ENCODE results near the gene LRBA. TPM values are rescaled to one million over a fixed set of nuclear protein-coding genes. Genes with fewer than 3 reads are reported as not detected.

The LRBA gene
- total and polyA plus RNA-seq, 2 donors (not counting 3 experiments of a cell fraction or from before 2014, with no cell fraction given) = 18.0 to 35.1 TPM

GRCh38 chr4:150297861-150298474 lies 717.1 kb downstream of the LRBA start:
- no peak overlapping the region for H3K9ac ChIP-seq (replicated peaks; ENCODE audit: extremely low read depth, insufficient read depth, low read length)
- intact Hi-C loops (cut with micrococcal nuclease) = loop anchor here (1.0 to 2.0 kb wide), 5 partner anchors 296 to 749 kb away; no protein-coding TSS in a partner anchor
- no peaks in the 10 kb centered on the region for H3K79me2 ChIP-seq (ENCODE audit: control insufficient read depth, insufficient read depth, low read length)
- no peak overlapping the region for H3K27ac ChIP-seq (ENCODE audit: insufficient read depth, low read depth, low read length)
- ChIA-PET POLR2A (no interaction called here), CTCF (interaction anchor here (0.6 to 9.1 kb wide), 42 partner anchors 8 to 1120 kb away, joined by 3 to 212 read pairs (median 4); no protein-coding TSS in a partner anchor)
- no peak overlapping the region for H2AFZ ChIP-seq (ENCODE audit: low read depth, low read length)
- no peaks in the 10 kb centered on the region for H4K20me1 ChIP-seq (replicated peaks; ENCODE audit: control insufficient read depth, extremely low read depth, insufficient read depth, low read length)
- no peak overlapping the region for H3K4me3 ChIP-seq (replicated peaks in 1 of 3; ENCODE audit: insufficient read depth in 1 of 3, low read depth in 1 of 3, low read length in 3 of 3)
- no peak overlapping the region for H3K4me2 ChIP-seq (ENCODE audit: insufficient read depth, low read length)
- dilution Hi-C loops (cut with MboI; ENCODE audit: extremely low pct_ligation_motif_present, low sequenced_read_pairs) = no loop called here
- DNase-seq (ENCODE audit: low read depth, low spot score) (peak; percentile 79), FAIRE-seq (no peak)
- H3K9me3 ChIP-seq (replicated peaks; ENCODE audit: control insufficient read depth, insufficient read depth, low read length) = no peaks in the 10 kb centered on the region
- peaks cover 12% of the 10 kb centered on the region for H3K4me1 ChIP-seq (ENCODE audit: control insufficient read depth, extremely low read depth, insufficient read depth, low read length)
- H3K27me3 ChIP-seq (ENCODE audit: control insufficient read depth in 2 of 2, insufficient read depth in 2 of 2, low read length in 2 of 2) = no peaks in the 10 kb centered on the region
- H3K9me1 ChIP-seq (replicated peaks; ENCODE audit: control insufficient read depth, extremely low read depth, insufficient read depth, low read length) = no peaks in the 10 kb centered on the region
- H3K36me3 ChIP-seq (ENCODE audit: control insufficient read depth in 2 of 2, extremely low read depth in 1 of 2, insufficient read depth in 2 of 2, low read length in 2 of 2) = no peaks in the 10 kb centered on the region
- BruUV-seq (replicated peaks) = no TSS peak
- no peak for TF ChIP-seq POLR2AphosphoS5 (IDR thresholded peaks at IDR 0.05; ENCODE audit: insufficient read depth, low read depth, low read length)
- peak; percentile 29 to 35 for TF ChIP-seq CTCF (IDR thresholded peaks at IDR 0.05; ENCODE audit: extremely low read depth in 1 of 2, insufficient read depth in 1 of 2, low read depth in 1 of 2, low read length in 2 of 2)

GRCh38 chr4:150289881-150290280 lies 725.2 kb downstream of the LRBA start:
- H3K9ac ChIP-seq (replicated peaks; ENCODE audit: extremely low read depth, insufficient read depth, low read length) = no peak overlapping the region
- no peak for DNase-seq (ENCODE audit: low read depth, low spot score)
- BruUV-seq (replicated peaks) = no TSS peak
- no peaks in the 10 kb centered on the region for H3K27me3 ChIP-seq (ENCODE audit: control insufficient read depth in 2 of 2, insufficient read depth in 2 of 2, low read length in 2 of 2)
- H4K20me1 ChIP-seq (replicated peaks; ENCODE audit: control insufficient read depth, extremely low read depth, insufficient read depth, low read length) = no peaks in the 10 kb centered on the region
- intact Hi-C loops (cut with micrococcal nuclease) = no loop called here
- H3K9me3 ChIP-seq (replicated peaks; ENCODE audit: control insufficient read depth, insufficient read depth, low read length) = no peaks in the 10 kb centered on the region
- POLR2A ChIA-PET = no interaction called here
- no peaks in the 10 kb centered on the region for H3K9me1 ChIP-seq (replicated peaks; ENCODE audit: control insufficient read depth, extremely low read depth, insufficient read depth, low read length)
- no peak overlapping the region for H3K4me2 ChIP-seq (ENCODE audit: insufficient read depth, low read length)
- dilution Hi-C loops (cut with MboI; ENCODE audit: extremely low pct_ligation_motif_present, low sequenced_read_pairs) = no loop called here
- no peak for TF ChIP-seq GATA2 (IDR thresholded peaks at IDR 0.05; ENCODE audit: insufficient read depth, insufficient read length, low read depth, low read length)
- TF ChIP-seq MAX (IDR thresholded peaks at IDR 0.05; ENCODE audit: insufficient read depth, insufficient read length) = no peak
- no peak for TF ChIP-seq EZH2 (IDR thresholded peaks at IDR 0.05; ENCODE audit: borderline replicate concordance, low read depth, low read length, severe bottlenecking)
- no peak for TF ChIP-seq JUN (IDR thresholded peaks at IDR 0.05; ENCODE audit: borderline replicate concordance, insufficient read depth, insufficient read length, low read depth)
- TF ChIP-seq POLR2A (IDR thresholded peaks at IDR 0.05; ENCODE audit: low read depth, low read length) = no peak
- TF ChIP-seq MYC (IDR thresholded peaks at IDR 0.05; ENCODE audit: low read depth, low read length) = no peak
- no peak overlapping the region for H2AFZ ChIP-seq (ENCODE audit: low read depth, low read length)
- H3K79me2 ChIP-seq (ENCODE audit: control insufficient read depth, insufficient read depth, low read length) = no peaks in the 10 kb centered on the region
- H3K27ac ChIP-seq (ENCODE audit: insufficient read depth, low read depth, low read length) = no peak overlapping the region
- CTCF ChIA-PET = interaction anchor here (1.0 kb wide), 1 partner anchor 8 kb away, joined by 5 read pairs; no protein-coding TSS in a partner anchor
- FAIRE-seq = no peak
- H3K4me3 ChIP-seq (replicated peaks in 1 of 3; ENCODE audit: insufficient read depth in 1 of 3, low read depth in 1 of 3, low read length in 3 of 3) = no peak overlapping the region
- no peaks in the 10 kb centered on the region for H3K36me3 ChIP-seq (ENCODE audit: control insufficient read depth in 2 of 2, extremely low read depth in 1 of 2, insufficient read depth in 2 of 2, low read length in 2 of 2)
- H3K4me1 ChIP-seq (ENCODE audit: control insufficient read depth, extremely low read depth, insufficient read depth, low read length) = no peaks in the 10 kb centered on the region
